K562 (cell line): ENCODE measurements around the gene MYO6. TPM values are rescaled to one million over a fixed set of nuclear protein-coding genes. Genes with fewer than 3 reads are reported as not detected.
A peak's percentile ranks its signal among the peaks of the same experiment; 100 is the strongest.

ENCODE experiments used
- ATAC-seq: fragments of 200-7000 bp; cut with Tn5 transposase; 3 replicates; pipeline ENCODE4 v1.9.1; 2020; ENCODE audit warnings: moderate library complexity
- BruUV-seq: library from RNA; stranded (reverse); fragments of 400-500 nt; replicated peaks from 2 replicates; lab custom pipeline; 2021; lab: Mats Ljungman, UMichigan
- CTCF ChIA-PET: fragments of 300-600 bp; formaldehyde crosslinking; extraction: SDS; loops from one replicate; lab custom pipeline; 2021; ENCODE audit warnings: low intra/inter-chr PET ratio; lab: Yijun Ruan, JAX
- POLR2A ChIA-PET: fragments of 300-600, 350-650 bp; sonication (Branson Sonifier 250); formaldehyde crosslinking; extraction: SDS; loops from one replicate; lab custom pipeline; 2021; ENCODE audit warnings: antibody characterized with exemption, inconsistent platforms; lab: Yijun Ruan, JAX
- DNase-seq, 4 experiments: peaks; one replicate each; pipeline versions ENCODE4 v3.0.0 to v3.0.0-alpha.2; 2011 to 2018; ENCODE audit warnings: low spot score in 3 of 4, mixed read lengths in 3 of 4; ENCODE audit errors: extremely low read depth in 1 of 4
- FAIRE-seq: peaks from 2 replicates; lab custom pipeline; 2011; peaks lifted over from hg19 to GRCh38; lab: Jason Lieb, UNC
- H2AFZ ChIP-seq: 2 replicates; pipeline ENCODE4 v1.6.0; 2011; ENCODE audit warnings: low read depth, low read length, control low read depth, inconsistent platforms
- H3K27ac ChIP-seq: fragments of 200-600 bp; 3 replicates; pipeline ENCODE4 v1.8.0; 2011; ENCODE audit warnings: low read depth, mild to moderate bottlenecking, control low read depth, inconsistent platforms, low read length, moderate library complexity, mixed read lengths; ENCODE audit errors: extremely low read depth
- H3K27me3 ChIP-seq, 2 experiments: fragments of 300-600 bp in 1 of 2; 2 replicates in 1 of 2; 3 replicates in 1 of 2; pipeline versions ENCODE4 v1.6.0 to v1.8.0; 2011; ENCODE audit warnings: inconsistent platforms in 2 of 2, low read length in 2 of 2, mild to moderate bottlenecking in 1 of 2, mixed read lengths in 1 of 2, moderate library complexity in 1 of 2; ENCODE audit not compliant: control insufficient read depth in 2 of 2, insufficient read depth in 2 of 2
- H3K36me3 ChIP-seq: fragments of 300-600 bp; 3 replicates; pipeline ENCODE4 v1.8.0; 2011; ENCODE audit warnings: mild to moderate bottlenecking, low read length, inconsistent platforms; ENCODE audit not compliant: control insufficient read depth, insufficient read depth
- H3K4me1 ChIP-seq, 2 experiments: fragments of 200-600 bp in 1 of 2; replicated peaks in 1 of 2; 2 replicates in 1 of 2; 3 replicates in 1 of 2; pipeline versions ENCODE4 v1.5.1 to v1.8.0; 2011; ENCODE audit warnings: inconsistent platforms in 2 of 2, low read length in 2 of 2, mild to moderate bottlenecking in 1 of 2, mixed read lengths in 1 of 2, moderate library complexity in 1 of 2; ENCODE audit not compliant: control insufficient read depth in 2 of 2, insufficient read depth in 2 of 2
- H3K4me2 ChIP-seq: 2 replicates; pipeline ENCODE4 v1.6.1; 2011; ENCODE audit warnings: low read length, control low read depth, inconsistent platforms, mixed read lengths; ENCODE audit not compliant: insufficient read depth
- H3K4me3 ChIP-seq: fragments of 200-600 bp; sonication (generic), shearing (Covaris generic); 2 replicates; pipeline ENCODE4 v1.5.1; 2016; ENCODE audit warnings: control low read depth, inconsistent platforms
- H3K79me2 ChIP-seq: fragments of 200-600 bp; 3 replicates; pipeline ENCODE4 v1.8.0; 2011; ENCODE audit warnings: low read length, inconsistent platforms; ENCODE audit not compliant: control insufficient read depth, insufficient read depth
- H3K9ac ChIP-seq, 2 experiments: 2 replicates each; pipeline versions ENCODE4 v1.6.0 to v1.6.1; 2011; ENCODE audit warnings: low read depth in 2 of 2, low read length in 2 of 2, control low read depth in 1 of 2, inconsistent platforms in 1 of 2, mild to moderate bottlenecking in 1 of 2, mixed read lengths in 1 of 2; ENCODE audit not compliant: insufficient read depth in 1 of 2
- H3K9me1 ChIP-seq: one replicate; pipeline ENCODE4 v1.6.0; 2011; ENCODE audit warnings: inconsistent platforms, mild to moderate bottlenecking, low read length, moderate library complexity; ENCODE audit not compliant: control insufficient read depth, insufficient read depth
- H3K9me3 ChIP-seq: replicated peaks from 2 replicates; pipeline ENCODE4 v1.5.1; 2011; ENCODE audit warnings: low read depth, low read length, inconsistent platforms; ENCODE audit not compliant: control insufficient read depth, insufficient read depth
- H4K20me1 ChIP-seq: replicated peaks from 2 replicates; pipeline ENCODE4 v1.6.1; 2011; ENCODE audit warnings: low read length, inconsistent platforms, mixed read lengths; ENCODE audit not compliant: control insufficient read depth, insufficient read depth
- FOXA1 ChIP-seq: fragments of 450-650 bp; IDR thresholded peaks from 2 replicates; pipeline ENCODE4 v1.6.1; 2016; ENCODE audit warnings: mild to moderate bottlenecking, borderline replicate concordance
- KDM2B ChIP-seq: fragments of 250-450 bp; sonication (Bioruptor Pico); IDR thresholded peaks from 2 replicates; pipeline ENCODE4 v1.8.0; 2021; ENCODE audit warnings: mild to moderate bottlenecking, moderate library complexity
- MTA2 ChIP-seq: fragments of 450-650 bp; IDR thresholded peaks from 2 replicates; pipeline ENCODE4 v1.6.1; 2016; ENCODE audit warnings: low read depth
- PHF8 ChIP-seq: fragments of 200-600 bp; sonication (generic); IDR thresholded peaks from 2 replicates; pipeline ENCODE4 v1.6.1; 2012; ENCODE audit warnings: mixed run types, mild to moderate bottlenecking, inconsistent platforms, low read length, moderate library complexity, borderline replicate concordance
- whole genome bisulfite sequencing: fragments of 100-300 bp; shearing (Covaris generic); methylation state at CpG from one replicate; pipeline ENCODE4 v1.1.6; 2016; ENCODE audit warnings: low coverage, mixed read lengths; ENCODE audit not compliant: insufficient coverage; ENCODE audit errors: missing lambda C conversion rate; 5-methylcytosine and 5-hydroxymethylcytosine counted together
- in situ Hi-C: fragments of 300-500 bp; cut with MboI; formaldehyde crosslinking; loops from 4 replicates; pipeline ENCODE4 v1.15.0; 2018; ENCODE audit warnings: inconsistent platforms, mixed read lengths
- intact Hi-C: fragments of 100-400 bp; cut with micrococcal nuclease; formaldehyde crosslinking; loops from 2 replicates; pipeline ENCODE4 v1.14.2; 2022
- polyA plus RNA-seq, 8 experiments: library from polyadenylated mRNA; depleted of rRNA in 4 of 8; stranded (reverse) in 5 of 8; unstranded in 3 of 8; fragments of >200 nt; fragmentation: Nextera tagmentation in 2 of 8; fragmentation: Illumina TruSeq in 1 of 8; extraction: Ambion mirVana in 2 of 8; extraction: Trizol in 1 of 8; gene quantifications; 2 replicates each; pipeline versions ENCODE4 v1.2.1 to v1.2.3, GENCODE V29; 2011 to 2014; ENCODE audit warnings: inconsistent platforms in 1 of 8, missing spikeins in 1 of 8
- total RNA-seq, 7 experiments: library from RNA; depleted of rRNA in 6 of 7; stranded (reverse); fragments of >200 nt in 6 of 7; fragmentation: Illumina TruSeq in 2 of 7; extraction: Trizol in 2 of 7; gene quantifications; 2 replicates each; pipeline versions ENCODE4 v1.2.1 to v1.2.3, GENCODE V29; 2011 to 2021; ENCODE audit warnings: low replicate concordance in 1 of 7
- TF ChIP-seq, protein P1 (sequence below), 3 experiments: fragments of 200-800 bp in 1 of 3; sonication (Bioruptor generic) in 1 of 3; sonication (generic) in 1 of 3; formaldehyde crosslinking in 1 of 3; IDR thresholded peaks; 2 replicates each; pipeline versions ENCODE4 v1.6.1 to v1.8.0; 2016 to 2022; ENCODE audit warnings: mild to moderate bottlenecking in 2 of 3, missing compliant biosample characterization in 2 of 3, missing genetic modification characterization in 2 of 3, missing genetic modification reagents in 1 of 3
- TF ChIP-seq, protein P2 (sequence below), 2 experiments: IDR thresholded peaks in 1 of 2; conservative IDR thresholded peaks in 1 of 2; 2 replicates each; pipeline ENCODE4 v1.6.1; 2016; ENCODE audit warnings: low read depth in 2 of 2, mild to moderate bottlenecking in 1 of 2, missing compliant biosample characterization in 1 of 2, missing genetic modification characterization in 1 of 2, moderate library complexity in 1 of 2

The MYO6 gene
- total and polyA plus RNA-seq, 9 of the 15 experiments (the other 6 are each of a cell fraction or from before 2014, with no cell fraction given) = 1.3 to 5.5 (median 2.7) TPM

DNA sequence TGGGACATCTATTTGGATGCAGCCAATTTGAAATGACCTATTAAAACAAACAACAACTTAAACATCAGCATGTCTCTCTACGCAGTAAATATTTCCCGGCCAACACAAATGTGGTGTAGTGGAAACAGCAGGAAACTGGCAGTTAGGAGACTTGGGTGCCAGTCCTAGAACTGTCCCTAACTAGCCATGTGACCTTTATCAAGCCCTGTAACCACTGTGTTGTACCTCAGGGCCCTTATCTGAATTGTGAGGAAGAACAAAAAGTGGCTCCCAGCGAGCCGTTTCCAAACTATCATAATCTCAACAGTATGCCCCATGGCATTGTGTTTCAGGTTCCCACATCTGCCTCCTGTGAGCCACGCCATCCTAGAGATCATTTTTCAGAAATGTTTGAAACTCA lies 198.9 kb downstream of the MYO6 start (continued):
- TF ChIP-seq, protein P1, sequence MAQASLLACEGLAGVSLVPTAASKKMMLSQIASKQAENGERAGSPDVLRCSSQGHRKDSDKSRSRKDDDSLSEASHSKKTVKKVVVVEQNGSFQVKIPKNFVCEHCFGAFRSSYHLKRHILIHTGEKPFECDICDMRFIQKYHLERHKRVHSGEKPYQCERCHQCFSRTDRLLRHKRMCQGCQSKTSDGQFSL (CRISPR knock-in tag; IDR thresholded peaks at IDR 0.05) = no peak
- TF ChIP-seq, protein P1 (tag; IDR thresholded peaks at IDR 0.05) = no peak
- TF ChIP-seq KDM2B (CRISPR knock-in tag) (no peak), MTA2 (no peak), FOXA1 (no peak)

DNA sequence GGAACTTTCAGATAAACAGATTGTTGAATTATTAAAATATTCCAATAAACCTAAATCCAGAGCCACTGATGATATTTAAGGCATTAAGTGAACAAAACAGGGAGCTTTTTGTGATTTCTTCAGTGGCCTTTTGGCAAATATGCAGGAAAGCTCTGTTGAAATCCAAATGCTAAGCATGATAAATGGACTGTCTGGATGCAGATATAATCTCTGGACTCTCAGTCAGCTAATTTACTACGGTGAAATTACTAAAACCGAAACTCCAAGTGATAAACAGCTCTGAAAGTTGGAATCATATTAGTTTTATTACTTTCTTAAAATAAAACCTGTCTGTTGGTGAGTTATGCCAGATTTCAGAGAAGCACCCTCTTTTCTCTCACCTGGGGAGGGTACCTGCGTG lies 203.1 kb downstream of the MYO6 start:
- Histone ChIP-seq H3K4me1 (no peaks in the 10 kb centered on the region), H2AFZ (no peak overlapping the region), H3K4me3 (no peak overlapping the region), H3K27me3 (no peaks in the 10 kb centered on the region), H3K36me3 (no peaks in the 10 kb centered on the region), H4K20me1 (no peaks in the 10 kb centered on the region), H3K9ac (no peak overlapping the region), H3K9me1 (no peaks in the 10 kb centered on the region), H3K27ac (no peak overlapping the region), H3K9me3 (no peaks in the 10 kb centered on the region), H3K79me2 (no peaks in the 10 kb centered on the region), H3K4me2 (no peak overlapping the region)
- 0% methylated on average over 3 of the region's 3 CpGs for WGBS
- ChIA-PET POLR2A (no interaction called here), CTCF (no interaction called here)
- intact Hi-C loops = no loop called here
- ATAC-seq (no peak), FAIRE-seq (no peak), DNase-seq (no peak)
- no peak for TF ChIP-seq PHF8
- TF ChIP-seq, protein P2, sequence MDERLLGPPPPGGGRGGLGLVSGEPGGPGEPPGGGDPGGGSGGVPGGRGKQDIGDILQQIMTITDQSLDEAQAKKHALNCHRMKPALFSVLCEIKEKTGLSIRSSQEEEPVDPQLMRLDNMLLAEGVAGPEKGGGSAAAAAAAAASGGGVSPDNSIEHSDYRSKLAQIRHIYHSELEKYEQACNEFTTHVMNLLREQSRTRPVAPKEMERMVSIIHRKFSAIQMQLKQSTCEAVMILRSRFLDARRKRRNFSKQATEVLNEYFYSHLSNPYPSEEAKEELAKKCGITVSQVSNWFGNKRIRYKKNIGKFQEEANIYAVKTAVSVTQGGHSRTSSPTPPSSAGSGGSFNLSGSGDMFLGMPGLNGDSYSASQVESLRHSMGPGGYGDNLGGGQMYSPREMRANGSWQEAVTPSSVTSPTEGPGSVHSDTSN (CRISPR knock-in tag; IDR thresholded peaks at IDR 0.05; ENCODE audit: low read depth) = no peak
- TF ChIP-seq, protein P2 (tag; conservative IDR thresholded peaks at IDR 0.05; ENCODE audit: low read depth) = peak; percentile 64
- BruUV-seq = no TSS peak
- in situ Hi-C loops = no loop called here
